GM19193 (cell line): ENCODE results near the gene MAFG.

ENCODE experiments used
- POLR2A ChIP-seq: IDR thresholded peaks from 4 replicates; pipeline ENCODE4 v1.6.1; 2011; ENCODE audit not compliant: insufficient read depth, insufficient read length; ENCODE audit errors: extremely low read depth

Gene MAFG

DNA sequence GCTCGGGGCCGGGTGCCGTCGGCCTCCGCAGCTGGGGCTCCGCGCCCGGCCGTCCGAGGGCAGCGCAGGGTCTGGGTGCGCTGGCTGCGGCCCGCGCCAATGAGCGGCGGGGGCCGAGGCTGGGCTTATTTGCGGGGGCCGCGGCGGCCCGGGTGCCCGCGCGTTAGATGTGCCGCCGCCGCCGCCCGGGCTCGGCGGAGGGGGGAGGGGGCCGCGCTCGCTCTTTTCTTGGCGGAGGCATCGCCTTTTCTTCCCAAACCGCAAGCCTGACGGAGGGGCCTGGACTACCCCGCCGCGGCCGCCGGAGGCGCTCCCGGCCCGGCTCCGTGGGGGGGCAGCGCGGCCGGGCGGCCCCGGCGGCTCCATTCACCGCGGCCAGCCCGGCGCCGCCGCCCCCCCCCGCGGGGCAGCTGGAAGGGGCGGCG is 33.6 kb upstream of the MAFG start, which contains the start of gene NOTUM:
Gene NOTUM, minus strand, starts transcription at position 101 of the 425 bp plus-strand sequence. CDS start 278 bp downstream, outside the sequence.
- TF ChIP-seq POLR2A: no peak

DNA sequence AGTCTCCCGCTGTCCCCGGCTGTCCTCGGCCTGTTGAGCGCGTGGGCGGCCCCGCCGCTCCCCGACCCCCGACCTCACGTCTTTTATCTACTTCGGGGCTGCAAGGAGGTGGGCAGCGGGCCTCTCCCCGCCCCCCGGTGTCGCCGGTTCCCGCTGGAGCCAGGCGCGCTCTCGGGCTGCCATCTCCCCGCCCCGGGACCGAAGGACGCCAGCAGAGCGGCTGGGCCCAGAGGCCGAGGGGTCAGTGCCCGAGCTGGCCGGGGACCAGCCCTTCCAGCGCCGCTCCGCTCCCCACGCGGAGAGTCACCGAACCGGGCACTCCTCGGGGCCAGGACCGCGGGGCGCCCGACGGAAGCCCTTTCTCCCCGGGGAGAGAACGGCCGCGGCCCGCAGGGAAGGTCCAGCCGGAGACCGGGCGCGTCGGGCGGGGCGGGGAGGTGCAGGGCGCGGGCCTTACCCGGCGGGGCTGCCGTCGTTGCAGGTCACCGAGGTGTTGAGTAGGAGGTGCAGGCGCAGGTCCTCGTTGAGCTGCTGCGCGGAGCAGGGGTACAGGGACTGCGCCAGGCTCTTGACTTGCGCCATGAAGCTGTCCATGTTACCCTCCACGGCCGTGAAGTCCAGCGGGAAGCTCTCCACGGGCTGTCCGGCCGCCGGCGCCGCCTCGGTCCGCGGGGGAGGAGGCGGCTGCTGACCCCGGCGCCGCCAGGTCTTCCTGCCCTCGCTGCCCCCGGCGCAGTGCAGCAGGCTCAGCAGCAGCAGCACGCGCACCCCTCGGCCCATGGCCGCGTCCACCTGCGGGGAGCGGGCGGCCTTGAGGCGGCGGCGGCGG is 32.8 kb upstream of the MAFG start:
- no peak for TF ChIP-seq POLR2A

DNA sequence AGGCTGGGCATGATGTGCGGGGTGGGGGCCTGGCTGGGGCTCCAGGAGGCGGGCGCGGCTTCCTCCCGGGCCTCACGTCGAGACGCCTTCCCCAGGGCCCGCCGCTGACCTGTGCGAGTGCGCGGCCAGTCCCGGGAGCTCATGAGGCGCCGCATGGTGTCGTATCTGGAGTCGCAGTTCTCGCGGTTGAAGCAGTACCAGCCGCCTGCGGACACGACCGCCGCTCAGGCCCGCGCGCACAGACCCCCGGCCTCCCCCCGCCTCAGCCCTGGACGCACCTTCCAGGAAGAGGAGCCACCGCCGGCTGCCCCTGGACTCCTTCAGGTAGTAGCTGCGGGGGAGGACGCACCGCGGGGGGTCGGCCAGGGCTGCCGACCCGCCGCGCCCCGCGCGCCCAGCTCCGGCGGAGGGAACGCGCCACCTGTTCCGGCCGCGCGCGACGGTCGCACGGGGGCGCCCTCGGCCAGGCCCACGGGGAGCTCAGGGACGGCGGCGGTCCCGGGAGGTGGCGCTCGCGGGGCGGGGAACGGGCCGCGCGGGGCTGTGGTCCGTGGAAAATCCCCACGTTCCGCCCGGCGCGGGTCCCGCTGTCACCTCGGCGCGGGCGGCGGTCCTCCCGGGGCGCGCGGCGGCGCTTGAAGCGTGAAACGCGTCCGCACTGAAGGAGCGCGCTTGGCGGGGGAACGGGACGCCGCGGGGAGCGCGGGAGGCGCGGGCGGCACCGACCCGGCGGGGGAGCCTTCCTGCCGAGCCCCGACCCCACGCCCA is 32.0 kb upstream of the MAFG start:
- no peak for TF ChIP-seq POLR2A

DNA sequence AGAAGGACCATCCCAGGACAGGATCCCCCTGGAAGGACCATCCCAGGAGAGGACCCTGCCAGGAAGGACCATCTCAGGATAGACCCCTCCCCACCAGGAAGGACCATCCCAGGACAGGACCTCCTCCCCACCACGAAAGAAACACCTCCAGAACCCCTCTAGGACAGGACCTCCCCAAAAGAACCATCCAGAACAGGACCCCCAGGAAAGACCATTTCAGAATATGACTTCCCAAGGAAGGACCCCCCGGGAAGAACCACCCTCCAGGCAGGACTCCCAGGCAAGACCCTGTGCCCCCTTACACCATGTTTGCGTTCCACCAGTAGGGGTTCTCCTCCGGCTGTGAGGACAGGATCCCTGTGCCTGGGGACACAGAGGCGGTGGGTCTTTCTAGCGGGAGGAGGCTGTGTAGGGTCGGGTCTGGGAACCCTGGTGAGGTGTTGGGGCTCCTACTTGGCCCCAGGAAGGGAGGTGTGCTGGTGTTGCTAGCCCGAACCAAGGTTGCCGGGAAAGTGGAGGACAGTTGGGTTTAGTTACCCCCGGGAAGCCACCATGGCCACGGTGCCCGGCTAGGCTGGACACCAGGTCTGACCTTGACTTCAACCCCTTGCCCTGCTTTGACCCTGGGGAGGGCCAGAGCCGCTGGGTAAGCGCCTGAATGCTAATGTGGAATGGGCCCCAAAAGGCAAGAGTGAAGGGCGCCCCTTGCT is 31.3 kb upstream of the MAFG start:
- no peak for TF ChIP-seq POLR2A

DNA sequence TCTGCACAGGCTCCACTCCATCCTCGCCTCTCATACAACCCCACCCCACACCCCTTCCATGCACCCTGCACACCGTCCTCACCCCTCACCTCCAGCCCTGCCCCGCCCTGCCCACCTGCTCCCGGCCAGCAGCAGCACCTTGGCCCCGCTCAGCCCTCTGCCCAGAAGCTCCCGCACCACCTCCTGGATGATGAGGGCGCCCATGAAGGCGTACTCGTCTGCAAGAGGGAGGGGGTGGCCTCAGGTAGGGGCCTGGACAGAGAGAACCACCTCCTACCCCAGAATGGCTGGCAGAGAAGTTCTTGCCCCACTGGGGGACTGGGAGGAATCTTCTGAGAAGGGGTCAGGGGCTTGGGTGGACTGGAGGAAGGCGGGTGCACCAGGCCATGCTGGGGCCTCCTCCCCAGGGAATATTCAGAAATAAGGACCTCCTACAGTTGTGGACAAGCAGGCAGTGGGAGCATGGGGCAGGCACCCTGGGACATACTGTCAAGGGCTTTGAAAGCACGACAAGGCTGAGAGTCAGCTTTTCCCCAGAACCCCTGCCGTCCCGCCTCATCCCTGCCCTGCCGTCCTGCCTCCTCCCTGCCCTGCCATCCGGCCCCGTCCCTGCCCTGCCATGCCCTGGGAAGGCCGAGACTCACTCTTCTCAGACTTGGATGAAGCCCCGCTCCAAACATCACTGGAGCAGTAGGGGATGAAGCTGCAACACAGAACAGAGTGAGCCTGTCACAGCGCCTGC is 30.3 kb upstream of the MAFG start:
- TF ChIP-seq POLR2A: no peak

DNA sequence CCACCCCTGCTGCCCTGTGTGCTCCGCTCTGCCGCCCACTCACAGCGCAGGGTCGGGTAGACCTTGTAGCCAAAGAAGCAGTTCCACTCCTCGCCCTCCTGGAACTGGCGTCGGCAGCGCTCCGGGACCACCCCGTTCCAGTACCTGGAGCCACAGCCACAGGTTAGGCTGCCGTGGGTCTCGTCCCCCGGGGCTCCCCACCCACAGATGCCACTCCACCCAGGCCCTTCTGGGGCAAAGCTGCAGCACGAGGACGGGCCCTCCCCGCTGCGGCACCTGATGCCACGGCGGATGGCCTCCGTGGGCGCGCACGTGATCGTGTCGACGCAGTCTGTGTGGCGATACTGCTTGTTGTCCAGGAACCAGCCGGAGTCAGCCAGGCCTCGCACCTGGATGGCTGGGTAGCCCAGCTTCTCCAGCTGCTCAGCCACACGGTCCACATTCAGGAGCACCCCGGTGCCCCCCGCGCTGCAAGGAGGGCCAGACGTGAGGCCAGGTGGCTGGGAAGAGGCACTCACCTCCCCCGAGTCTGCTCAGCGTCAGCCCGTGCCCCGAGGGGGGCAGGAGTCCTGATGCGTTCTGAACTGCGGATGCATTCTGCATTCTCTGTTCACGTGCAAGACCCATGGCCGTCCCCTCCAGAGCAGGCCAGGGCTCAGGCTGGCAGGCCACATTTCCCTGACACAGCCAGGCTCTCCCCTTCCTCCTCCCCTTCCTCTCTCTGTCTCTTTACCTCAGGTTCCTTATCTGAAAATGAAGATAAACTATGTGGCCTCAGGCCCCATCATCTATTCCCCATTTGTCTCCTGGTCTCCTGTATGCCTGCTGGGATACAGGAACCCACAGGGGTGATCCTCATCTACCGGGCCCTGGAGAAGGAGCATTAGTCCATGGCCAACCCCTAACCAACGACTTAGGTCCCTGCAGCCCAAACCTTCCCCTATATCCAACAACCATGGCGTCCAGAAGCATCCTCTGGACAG is 29.4 kb upstream of the MAFG start:
- no peak for TF ChIP-seq POLR2A

DNA sequence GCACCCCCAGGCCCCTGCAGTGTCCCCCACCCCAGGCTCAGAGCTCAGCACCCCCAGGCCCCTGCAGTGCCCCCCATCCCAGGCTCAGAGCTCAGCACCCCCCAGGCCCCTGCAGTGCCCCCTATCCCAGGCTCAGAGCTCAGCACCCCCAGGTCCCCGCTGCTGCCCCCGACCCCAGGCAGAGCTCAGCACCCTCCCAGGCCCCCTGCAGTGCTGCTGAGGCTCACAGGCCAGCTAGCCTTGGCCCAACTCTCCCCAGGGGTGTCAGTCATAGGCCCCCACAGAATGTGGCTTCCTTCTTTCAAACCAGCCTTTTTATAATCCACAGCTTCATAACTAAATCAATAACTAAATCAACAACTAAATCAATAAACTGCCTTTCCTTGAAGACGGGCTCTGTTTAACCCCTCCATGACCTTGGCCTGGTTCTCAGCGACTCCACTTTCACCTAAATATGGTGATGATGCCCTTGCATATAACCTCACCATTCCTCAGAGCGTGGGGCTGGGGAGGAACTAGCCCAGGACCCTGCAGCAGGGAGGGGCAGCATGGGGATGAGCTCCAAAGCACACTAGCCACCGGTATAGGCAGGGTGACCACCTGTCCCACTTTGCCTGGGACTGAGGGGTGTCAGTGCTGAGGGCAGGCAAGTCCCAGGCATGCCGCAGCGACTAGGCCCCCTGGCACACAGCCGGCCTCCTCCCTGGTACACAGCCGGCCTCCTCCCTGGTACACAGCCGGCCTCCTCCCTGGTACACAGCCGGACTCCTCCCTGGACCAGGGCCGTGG is 28.4 kb upstream of the MAFG start:
- TF ChIP-seq POLR2A: no peak

DNA sequence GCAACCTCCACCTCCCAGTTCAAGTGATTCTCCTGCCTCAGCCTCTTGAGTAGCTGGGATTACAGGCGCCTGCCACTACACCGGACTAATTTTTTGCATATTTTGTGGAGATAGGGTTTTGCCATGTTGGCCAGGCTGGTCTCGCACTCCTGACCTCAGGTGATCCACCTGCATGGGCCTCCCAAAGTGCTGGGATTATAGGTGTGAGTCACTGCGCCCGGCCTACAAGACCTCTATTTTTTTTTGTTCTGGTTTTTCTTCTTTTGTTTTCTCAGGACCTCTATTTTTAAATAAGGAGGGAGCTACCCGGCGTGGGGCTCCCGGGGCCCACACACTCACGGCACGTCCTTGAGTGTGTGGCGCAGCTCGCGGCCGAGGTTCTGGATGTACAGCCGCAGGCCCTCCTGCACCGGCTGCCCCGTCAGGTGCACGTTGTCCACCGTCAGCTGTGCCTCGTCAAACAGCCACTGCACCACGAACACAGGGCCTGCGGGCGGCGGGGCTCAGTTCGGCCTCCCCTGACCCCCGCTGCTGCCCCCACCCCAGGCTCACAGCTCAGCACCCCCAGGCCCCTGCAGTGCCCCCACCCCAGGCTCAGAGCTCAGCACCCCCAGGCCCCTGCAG is 27.6 kb upstream of the MAFG start:
- no peak for TF ChIP-seq POLR2A

DNA sequence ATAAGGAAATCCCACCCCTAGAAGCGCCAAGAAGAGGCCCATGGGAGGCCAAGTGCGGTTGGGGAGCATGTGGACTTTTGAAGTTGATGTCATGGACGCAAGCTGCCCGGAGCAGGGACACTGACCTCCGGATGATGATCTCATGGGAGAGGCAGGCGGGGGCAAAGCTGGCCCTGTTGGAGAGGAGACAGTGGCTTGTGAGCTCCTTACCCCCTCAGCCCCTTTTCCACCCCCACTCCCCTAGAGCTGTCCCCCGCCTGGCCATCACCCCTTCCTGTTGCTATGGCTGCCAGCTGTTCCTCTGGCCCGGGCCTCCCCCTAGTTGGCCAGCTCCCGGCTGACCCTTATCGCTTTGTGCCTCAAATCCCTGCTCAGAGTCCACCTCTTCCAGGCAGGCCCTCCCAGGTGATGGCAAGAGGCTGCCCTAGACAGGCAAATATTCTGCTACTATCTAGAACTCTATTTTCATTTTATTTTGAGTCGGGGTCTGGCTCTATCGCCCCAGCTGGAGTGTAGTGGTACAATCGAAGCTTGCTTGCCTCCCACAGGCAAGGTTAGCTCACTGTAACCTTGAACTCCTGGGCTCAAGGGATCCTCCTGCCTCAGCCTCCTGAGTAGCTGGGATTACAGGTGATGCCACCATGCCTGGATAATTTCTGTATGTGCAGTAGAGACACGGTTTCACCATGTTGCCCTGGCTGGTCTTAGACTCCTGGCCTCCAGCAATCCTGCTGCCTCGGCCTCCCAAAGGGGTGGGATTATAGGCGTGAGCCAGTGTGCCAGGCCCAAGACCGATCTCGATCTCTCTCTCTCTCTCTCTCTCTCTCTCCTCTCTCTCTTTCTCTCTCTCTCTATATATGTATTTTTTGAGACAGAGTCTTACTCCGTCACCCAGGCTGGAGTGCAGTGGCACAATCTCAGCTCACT is 26.9 kb upstream of the MAFG start:
- no peak for TF ChIP-seq POLR2A

DNA sequence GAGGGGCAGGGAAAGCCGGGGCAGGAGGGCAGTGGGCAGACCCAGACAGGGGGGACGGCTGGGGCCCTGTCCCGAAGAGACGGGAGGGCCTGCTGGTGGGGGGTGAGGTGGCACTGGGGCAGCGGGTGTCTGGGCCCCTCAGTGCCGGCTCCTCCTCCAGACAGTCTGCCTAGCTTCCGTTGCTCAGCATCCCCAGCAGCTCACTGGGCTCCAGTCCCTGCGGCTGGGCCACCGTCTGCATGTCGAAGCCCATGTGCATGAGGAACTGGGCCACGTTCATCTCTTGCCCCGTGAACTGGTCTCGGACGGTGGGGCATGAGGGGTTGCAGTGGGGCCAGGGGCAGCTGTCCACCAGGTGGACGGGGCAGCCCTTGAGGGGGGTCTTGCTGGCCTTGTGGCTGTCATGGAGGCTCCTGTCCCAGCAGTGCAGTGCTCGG is 25.3 kb upstream of the MAFG start:
- TF ChIP-seq POLR2A: no peak

DNA sequence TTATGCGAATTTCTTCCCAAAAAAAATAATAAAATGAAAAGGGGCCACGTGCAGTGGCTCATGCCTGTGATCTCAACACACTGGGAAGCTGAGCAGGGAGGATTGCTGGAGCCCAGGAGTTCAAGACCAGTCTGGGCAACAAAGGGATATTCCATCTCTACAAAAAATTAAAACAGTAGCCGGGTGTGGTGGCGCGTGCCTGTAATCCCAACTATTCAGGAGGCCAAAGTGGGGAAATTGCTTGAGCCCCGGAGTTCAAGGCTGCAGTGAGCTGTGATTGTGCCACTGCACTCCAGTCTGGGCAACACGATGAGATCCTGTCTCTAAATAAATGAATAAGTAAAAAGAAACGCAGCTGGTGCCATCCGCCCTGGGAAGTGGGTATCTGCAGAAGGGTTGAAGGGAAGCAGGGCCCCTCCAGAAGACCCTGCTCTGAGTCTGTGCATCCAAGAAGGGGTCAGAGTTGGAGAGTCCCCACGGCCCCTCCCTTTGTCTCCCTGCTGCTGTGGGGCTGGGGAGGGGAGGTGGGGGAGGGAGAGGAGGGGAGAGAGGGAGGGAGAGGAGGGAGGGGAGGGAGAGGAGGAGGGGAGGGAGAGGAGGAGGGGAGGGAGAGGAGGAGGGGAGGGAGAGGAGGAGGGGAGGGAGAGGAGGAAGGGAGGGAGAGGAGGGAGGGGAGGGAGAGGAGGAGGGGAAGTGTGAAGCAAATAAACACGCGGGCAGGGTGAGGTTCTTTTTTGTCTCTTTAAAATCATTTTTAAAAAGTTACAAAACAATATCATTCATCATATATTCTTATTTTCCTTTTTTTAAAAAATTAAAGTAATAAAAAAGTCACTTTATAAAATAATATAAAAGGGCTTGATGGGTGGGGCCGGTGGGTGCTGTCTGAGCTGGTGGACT is 24.5 kb upstream of the MAFG start:
- TF ChIP-seq POLR2A: no peak

DNA sequence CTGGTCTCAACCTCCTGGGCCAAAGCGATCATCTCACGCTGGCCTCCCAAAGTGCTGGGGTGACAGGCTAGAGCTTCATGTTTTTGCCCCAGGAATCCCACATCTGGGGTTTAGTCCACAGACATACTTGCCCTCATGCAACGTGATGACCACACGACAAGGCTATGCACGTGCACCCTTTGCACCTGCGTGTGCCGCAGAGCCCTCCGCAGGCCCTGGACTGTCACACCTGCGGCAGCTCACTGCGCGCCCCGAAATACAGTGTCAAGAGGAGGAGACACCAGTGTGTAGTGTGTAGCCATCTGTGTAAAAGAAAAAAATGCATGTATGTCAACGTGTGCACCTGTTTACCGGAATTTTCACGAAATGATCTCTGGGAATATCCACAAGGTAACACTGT is 23.0 kb upstream of the MAFG start:
- TF ChIP-seq POLR2A: no peak
